Uterine smooth muscle cell (primary cell): Measurements from ENCODE around the gene VPS33A. TPM values are rescaled to one million over a fixed set of nuclear protein-coding genes. Genes with fewer than 3 reads are reported as not detected.

Experiments
- total RNA-seq: library from RNA; depleted of rRNA; stranded (reverse); fragments of >200 nt; gene quantifications from 2 replicates; pipeline ENCODE4 v1.2.3, GENCODE V29; 2014

The VPS33A gene
- 23.5 and 25.6 TPM in 2 replicates for total RNA-seq

GRCh38 chr12:122266230-122266901, at the start of gene VPS33A:
VPS33A (minus strand) TSS chr12:122266494; CDS start chr12:122266408, 86 bp downstream.

DNA sequence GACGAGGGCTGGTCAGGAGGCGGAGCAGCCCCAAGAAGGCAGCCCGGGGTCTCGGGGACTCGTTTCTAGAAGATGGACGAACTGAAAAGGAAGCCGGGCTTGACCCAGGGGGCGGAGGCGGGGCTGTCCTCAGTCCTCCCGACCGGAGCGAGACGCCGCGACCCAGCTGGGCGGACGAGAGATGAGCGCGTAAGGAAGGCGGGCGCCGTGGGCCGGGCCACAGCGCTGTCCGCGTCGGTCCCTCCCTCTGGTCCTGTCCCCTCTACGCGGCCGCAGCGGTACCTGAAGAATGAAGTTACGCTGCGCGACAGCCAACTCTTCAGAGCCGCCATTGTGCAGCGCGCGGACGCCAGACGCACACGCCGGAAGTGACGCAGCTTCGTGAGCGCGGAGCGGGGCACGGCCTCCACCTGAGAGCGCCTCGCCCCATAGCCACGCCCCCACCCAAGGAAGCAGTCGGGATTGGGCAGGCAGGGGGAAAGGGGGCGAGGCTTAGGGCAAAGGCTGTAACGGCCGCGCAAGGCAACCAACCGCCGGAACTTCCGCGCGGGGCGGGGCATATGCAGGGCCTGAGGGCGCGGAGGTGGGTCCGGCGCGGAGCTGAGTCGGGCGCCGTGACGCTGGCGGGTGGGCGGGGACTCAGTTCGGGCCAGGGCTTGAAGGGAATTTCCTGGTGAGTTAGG, 40.5 kb downstream of the VPS33A start, which contains the start of gene DIABLO:
Gene DIABLO, minus strand, starts transcription at position 370 of the 683 bp plus-strand sequence. Its CDS starts 38 bp downstream, at position 332.

DNA sequence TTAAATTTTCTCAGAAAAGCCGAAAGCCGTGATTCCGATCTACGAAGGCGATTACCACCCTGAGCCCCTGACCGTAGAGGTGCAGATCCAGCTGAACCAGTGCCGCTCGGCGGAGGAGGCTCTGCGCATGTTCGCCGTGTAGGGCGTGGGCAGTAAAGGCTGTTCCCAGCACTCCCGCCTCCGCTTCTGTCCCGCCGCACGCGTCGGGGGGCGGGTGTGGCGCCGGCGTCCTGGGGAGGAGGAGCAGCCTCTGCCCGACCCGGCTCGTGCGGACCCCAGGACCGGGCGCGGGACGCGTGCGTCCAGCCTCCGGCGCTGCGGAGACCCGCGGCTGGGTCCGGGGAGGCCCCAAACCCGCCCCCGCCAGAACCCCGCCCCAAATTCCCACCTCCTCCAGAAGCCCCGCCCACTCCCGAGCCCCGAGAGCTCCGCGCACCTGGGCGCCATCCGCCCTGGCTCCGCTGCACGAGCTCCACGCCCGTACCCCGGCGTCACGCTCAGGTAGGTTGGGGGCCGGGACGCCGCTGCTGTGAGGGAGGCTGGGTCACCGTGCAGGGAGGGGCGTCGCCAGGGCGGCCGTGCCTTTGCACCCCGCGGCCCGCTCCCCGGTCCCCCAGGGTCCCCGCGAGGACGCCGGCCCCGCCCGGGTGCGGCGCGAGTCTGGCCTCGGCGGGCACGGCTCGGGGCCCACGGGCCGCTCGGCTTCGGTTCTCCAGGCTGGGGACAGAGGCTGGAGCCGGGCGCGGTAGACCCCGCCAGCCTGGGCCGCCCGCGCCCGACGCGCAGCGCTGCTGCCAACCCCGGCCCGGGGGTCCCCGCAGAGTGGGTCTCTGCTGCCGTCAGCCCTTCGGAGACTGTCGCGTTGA, 62.8 kb downstream of the VPS33A start, which contains the start of gene B3GNT4:
Gene B3GNT4, plus strand, starts transcription at position 409 of the 866 bp plus-strand sequence. CDS start 910 bp downstream, outside the sequence.

GRCh38 chr12:122182887-122183587, 83.3 kb downstream of the VPS33A start, which contains the start of gene LRRC43:
LRRC43 (plus strand) TSS chr12:122183123; CDS start chr12:122183145, 22 bp downstream.

Other genes starting within 250 kb of the VPS33A start
- gene BCL7A, start 244.6 kb downstream of the VPS33A start, total RNA-seq = 4.1 and 4.2 TPM in 2 replicates
- 14.7 and 19.1 TPM in 2 replicates for gene MLXIP, start 187.7 kb downstream of the VPS33A start, total RNA-seq
- not detected in 2 replicates for gene IL31, start 92.3 kb downstream of the VPS33A start, total RNA-seq
- 0.11 and 1.5 TPM in 2 replicates for gene LRRC43, start 83.4 kb downstream of the VPS33A start, total RNA-seq
- gene B3GNT4, start 62.8 kb downstream of the VPS33A start, total RNA-seq = 0.11 TPM in 1 of 2 replicates, not detected in the other
- gene DIABLO, start 40.4 kb downstream of the VPS33A start, total RNA-seq = 53.6 and 63.2 TPM in 2 replicates
- 70.5 and 107 TPM in 2 replicates for gene CLIP1, start 156.2 kb upstream of the VPS33A start, total RNA-seq
- 20.4 TPM in 2 replicates for gene ZCCHC8, start 234.4 kb upstream of the VPS33A start, total RNA-seq